Natural killer cell (primary cell): ENCODE data around the gene ODC1. TPM values are rescaled to one million over a fixed set of nuclear protein-coding genes. Genes with fewer than 3 reads are reported as not detected.

Experiments used
- ATAC-seq, 3 donors: fragments of 150-1000 bp in 2 of 3; fragments of 200-7000 bp in 1 of 3; cut with Tn5 transposase; 1 replicate in 1 of 3; 2 replicates in 2 of 3; pipeline ENCODE4 v1.10.0; 2021; ENCODE audit warnings: mild to moderate bottlenecking in 2 of 3, moderate library complexity in 2 of 3
- DNase-seq, 2 donors: peaks; one replicate each; pipeline versions ENCODE4 v3.0.0 to v3.0.0-alpha.2; 2013 to 2021; ENCODE audit warnings: mixed read lengths in 1 of 2
- H3K27ac ChIP-seq: one replicate; pipeline ENCODE4 v1.5.1; 2013; ENCODE audit warnings: mild to moderate bottlenecking, low read length
- H3K27me3 ChIP-seq: one replicate; pipeline ENCODE4 v1.6.1; 2013; ENCODE audit warnings: low read length; ENCODE audit not compliant: control insufficient read depth, insufficient read depth
- H3K36me3 ChIP-seq: one replicate; pipeline ENCODE4 v1.6.1; 2013; ENCODE audit warnings: low read length; ENCODE audit not compliant: control insufficient read depth, insufficient read depth
- H3K4me1 ChIP-seq: one replicate; pipeline ENCODE4 v1.6.1; 2013; ENCODE audit warnings: low read length; ENCODE audit not compliant: control insufficient read depth, insufficient read depth
- H3K4me3 ChIP-seq: one replicate; pipeline ENCODE4 v1.5.1; 2013; ENCODE audit warnings: low read length
- H3K9me3 ChIP-seq: one replicate; pipeline ENCODE4 v1.6.1; 2013; ENCODE audit warnings: low read length; ENCODE audit not compliant: control insufficient read depth, insufficient read depth
- H3K27ac Mint-ChIP-seq, 2 donors: one replicate each; pipeline ENCODE4 v1.8.0; 2022; ENCODE audit warnings: mild to moderate bottlenecking in 2 of 2, mixed read lengths in 2 of 2, moderate library complexity in 1 of 2
- H3K27me3 Mint-ChIP-seq, 2 donors: one replicate each; pipeline ENCODE4 v1.8.0; 2022; ENCODE audit warnings: low read depth in 2 of 2, mixed read lengths in 2 of 2
- H3K36me3 Mint-ChIP-seq: one replicate; pipeline ENCODE4 v1.8.0; 2022; ENCODE audit warnings: mixed read lengths
- H3K4me1 Mint-ChIP-seq, 2 donors: one replicate each; pipeline ENCODE4 v1.8.0; 2022; ENCODE audit warnings: mixed read lengths in 2 of 2
- H3K4me3 Mint-ChIP-seq: one replicate; pipeline ENCODE4 v1.8.0; 2022; ENCODE audit warnings: mild to moderate bottlenecking, moderate library complexity, mixed read lengths
- H3K9me3 Mint-ChIP-seq, 2 donors: one replicate each; pipeline ENCODE4 v1.8.0; 2022; ENCODE audit warnings: mixed read lengths in 2 of 2
- CTCF ChIP-seq: fragments of 200-600 bp; IDR thresholded peaks from one replicate; pipeline ENCODE4 v1.8.0; 2022; ENCODE audit warnings: antibody characterized with exemption
- WGBS: methylation state at CpG from one replicate; pipeline ENCODE4 v1.1.7; 2013; ENCODE audit warnings: missing lambda C conversion rate; ENCODE audit not compliant: insufficient coverage; 5-methylcytosine and 5-hydroxymethylcytosine counted together
- intact Hi-C: fragments of 100-400 bp; cut with micrococcal nuclease; formaldehyde crosslinking; loops from one replicate; pipeline ENCODE4 v1.14.2; 2022
- total RNA-seq, 4 donors: library from RNA; stranded (reverse); fragments of 120-200 nt in 1 of 4; gene quantifications; one replicate each; pipeline versions ENCODE4 v1.2.3 to v1.2.4, GENCODE V29; 2013 to 2022

ODC1 gene
- total RNA-seq, 3 donors from 2014 or later (not counting 1 experiment from before 2014, with no cell fraction given), result 38.7 to 85.4 (median 43.8) TPM

- no peaks in the 10 kb centered on the region for H3K36me3 Mint-ChIP-seq
- Histone ChIP-seq H3K9me3 (no peaks in the 10 kb centered on the region), H3K27ac (no peak overlapping the region), H3K36me3 (no peaks in the 10 kb centered on the region), H3K4me3 (no peak overlapping the region), H3K4me1 (no peaks in the 10 kb centered on the region), H3K27me3 (no peaks in the 10 kb centered on the region)
- H3K9me3 Mint-ChIP-seq, result no peaks in the 10 kb centered on the region
- DNase-seq (no peak), ATAC-seq (no peak)
- intact Hi-C loops, result no loop called here
- 83% methylated on average over 12 of the region's 12 CpGs for WGBS
- H3K4me1 Mint-ChIP-seq, result peaks cover 6 to 17% of the 10 kb centered on the region in 2 donors
- H3K4me3 Mint-ChIP-seq, result no peak overlapping the region
- TF ChIP-seq CTCF, result no peak
- peak overlapping the region in 1 of 2 donors; percentile 44 for H3K27ac Mint-ChIP-seq
- H3K27me3 Mint-ChIP-seq, result peaks cover 0 to 8% of the 10 kb centered on the region in 2 donors
Measured at GRCh38 chr2:10478298-10478625, 30.1 kb upstream of the ODC1 start.

GRCh38 chr2:10477443-10478297 lies 29.5 kb upstream of the ODC1 start:
- Histone ChIP-seq H3K4me1 (no peaks in the 10 kb centered on the region), H3K36me3 (no peaks in the 10 kb centered on the region), H3K9me3 (no peaks in the 10 kb centered on the region), H3K27me3 (no peaks in the 10 kb centered on the region), H3K27ac (no peak overlapping the region), H3K4me3 (no peak overlapping the region)
- H3K4me3 Mint-ChIP-seq, result no peak overlapping the region
- 60% methylated on average over 16 of the region's 16 CpGs for WGBS
- no peak for TF ChIP-seq CTCF
- peak overlapping the region in 1 of 2 donors; percentile 15 for H3K27ac Mint-ChIP-seq
- peaks cover 6 to 17% of the 10 kb centered on the region in 2 donors for H3K4me1 Mint-ChIP-seq
- DNase-seq, result no peak
- ATAC-seq, result no peak
- H3K9me3 Mint-ChIP-seq, result no peaks in the 10 kb centered on the region
- no peaks in the 10 kb centered on the region for H3K36me3 Mint-ChIP-seq
- intact Hi-C loops, result no loop called here
- peaks cover 0 to 8% of the 10 kb centered on the region in 2 donors for H3K27me3 Mint-ChIP-seq

- Mint-ChIP-seq H3K27ac (no peak overlapping the region), H3K36me3 (no peaks in the 10 kb centered on the region), H3K4me3 (no peak overlapping the region), H3K9me3 (no peaks in the 10 kb centered on the region), H3K27me3 (peaks cover 0 to 8% of the 10 kb centered on the region in 2 donors), H3K4me1 (peaks cover 6 to 17% of the 10 kb centered on the region in 2 donors)
- no peaks in the 10 kb centered on the region for H3K27me3 ChIP-seq
- intact Hi-C loops, result no loop called here
- H3K9me3 ChIP-seq, result no peaks in the 10 kb centered on the region
- H3K36me3 ChIP-seq, result no peaks in the 10 kb centered on the region
- no peak for TF ChIP-seq CTCF
- H3K4me1 ChIP-seq, result no peaks in the 10 kb centered on the region
- no peak overlapping the region for H3K27ac ChIP-seq
- ATAC-seq (no peak), DNase-seq (no peak)
- WGBS, result 80% methylated on average over 11 of the region's 12 CpGs
- H3K4me3 ChIP-seq, result no peak overlapping the region
Measured at GRCh38 chr2:10476723-10477442, 28.8 kb upstream of the ODC1 start.
